Lower lobe of right lung (tissue), 2 donors: ENCODE data around the gene METTL26. TPM values are rescaled to one million over a fixed set of nuclear protein-coding genes. Genes with fewer than 3 reads are reported as not detected.

Experiments used
- ATAC-seq, 2 donors: fragments of 200-7000 bp; cut with Tn5 transposase; one replicate each; pipeline ENCODE4 v1.9.1; 2020 to 2022; ENCODE audit warnings: mild to moderate bottlenecking in 2 of 2, moderate library complexity in 2 of 2
- DNase-seq: peaks from one replicate; pipeline ENCODE4 v3.0.0-alpha.2; 2020
- H3K27ac ChIP-seq: fragments of 200-600 bp; one replicate; pipeline ENCODE4 v1.8.0; 2022
- H3K27me3 ChIP-seq: fragments of 200-600 bp; one replicate; pipeline ENCODE4 v1.8.0; 2022; ENCODE audit warnings: low read depth
- H3K36me3 ChIP-seq: fragments of 200-600 bp; one replicate; pipeline ENCODE4 v1.8.0; 2022; ENCODE audit warnings: mild to moderate bottlenecking
- H3K4me1 ChIP-seq: fragments of 200-600 bp; one replicate; pipeline ENCODE4 v1.8.0; 2022
- H3K4me3 ChIP-seq: fragments of 200-600 bp; one replicate; pipeline ENCODE4 v1.8.0; 2022; ENCODE audit warnings: mild to moderate bottlenecking
- H3K9me3 ChIP-seq: fragments of 200-600 bp; one replicate; pipeline ENCODE4 v1.8.0; 2022
- intact Hi-C: fragments of 100-400 bp; cut with DNase I; formaldehyde crosslinking; loops from one replicate; pipeline ENCODE4 v1.11.0; 2022
- total RNA-seq: library from RNA; stranded (reverse); fragmentation: NEBNext Ultra II Directional; extraction: Animal tissue kit (Norgen Biotek cat#: 25700); gene quantifications from one replicate; pipeline ENCODE4 v1.2.1, GENCODE V29; 2021
- TF ChIP-seq, protein P1 (sequence below): fragments of 200-600 bp; IDR thresholded peaks from one replicate; pipeline ENCODE4 v1.8.0; 2022; ENCODE audit warnings: antibody characterized with exemption, mild to moderate bottlenecking
- donor health status: DM: no; HTN: yes; CAD: no; lungs with severe emphysema.

The METTL26 gene
- total RNA-seq, 1 donor from 2014 or later, result 63.1 TPM

DNA sequence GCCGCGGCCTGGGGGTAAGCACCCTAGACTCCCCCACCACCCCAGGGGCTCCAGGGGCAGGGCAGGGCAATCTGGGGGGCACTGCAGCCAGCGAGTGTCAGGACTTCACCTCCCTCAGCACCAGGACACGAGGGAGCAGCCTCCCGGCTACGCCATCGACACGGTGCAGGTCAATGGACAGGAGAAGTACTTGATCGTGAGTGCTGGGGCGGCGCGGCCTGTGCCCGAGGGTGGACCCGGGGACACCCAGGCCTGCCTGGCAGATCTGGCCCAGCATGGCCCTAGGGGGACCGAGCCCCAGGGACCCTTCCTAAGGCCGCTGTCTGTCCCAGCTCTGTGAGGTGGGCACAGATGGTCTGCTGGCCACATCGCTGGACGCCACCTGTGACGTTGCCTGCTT lies 36.3 kb upstream of the METTL26 start:
- H3K27ac ChIP-seq, result no peak overlapping the region
- TF ChIP-seq, protein P1, sequence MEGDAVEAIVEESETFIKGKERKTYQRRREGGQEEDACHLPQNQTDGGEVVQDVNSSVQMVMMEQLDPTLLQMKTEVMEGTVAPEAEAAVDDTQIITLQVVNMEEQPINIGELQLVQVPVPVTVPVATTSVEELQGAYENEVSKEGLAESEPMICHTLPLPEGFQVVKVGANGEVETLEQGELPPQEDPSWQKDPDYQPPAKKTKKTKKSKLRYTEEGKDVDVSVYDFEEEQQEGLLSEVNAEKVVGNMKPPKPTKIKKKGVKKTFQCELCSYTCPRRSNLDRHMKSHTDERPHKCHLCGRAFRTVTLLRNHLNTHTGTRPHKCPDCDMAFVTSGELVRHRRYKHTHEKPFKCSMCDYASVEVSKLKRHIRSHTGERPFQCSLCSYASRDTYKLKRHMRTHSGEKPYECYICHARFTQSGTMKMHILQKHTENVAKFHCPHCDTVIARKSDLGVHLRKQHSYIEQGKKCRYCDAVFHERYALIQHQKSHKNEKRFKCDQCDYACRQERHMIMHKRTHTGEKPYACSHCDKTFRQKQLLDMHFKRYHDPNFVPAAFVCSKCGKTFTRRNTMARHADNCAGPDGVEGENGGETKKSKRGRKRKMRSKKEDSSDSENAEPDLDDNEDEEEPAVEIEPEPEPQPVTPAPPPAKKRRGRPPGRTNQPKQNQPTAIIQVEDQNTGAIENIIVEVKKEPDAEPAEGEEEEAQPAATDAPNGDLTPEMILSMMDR, result no peak
- H3K9me3 ChIP-seq, result no peaks in the 10 kb centered on the region
- no peak overlapping the region for H3K4me3 ChIP-seq
- DNase-seq (no peak), ATAC-seq (no peak)
- intact Hi-C loops, result no loop called here
- peaks cover 11% of the 10 kb centered on the region for H3K27me3 ChIP-seq
- peaks cover 26% of the 10 kb centered on the region for H3K4me1 ChIP-seq
- peaks cover 49% of the 10 kb centered on the region for H3K36me3 ChIP-seq

- H3K4me1 ChIP-seq, result peaks cover 29% of the 10 kb centered on the region
- H3K36me3 ChIP-seq, result peaks cover 49% of the 10 kb centered on the region
- intact Hi-C loops, result no loop called here
- H3K9me3 ChIP-seq, result no peaks in the 10 kb centered on the region
- H3K27ac ChIP-seq, result no peak overlapping the region
- ATAC-seq, result no peak
- H3K4me3 ChIP-seq, result no peak overlapping the region
- peaks cover 4% of the 10 kb centered on the region for H3K27me3 ChIP-seq
- TF ChIP-seq, protein P1, result no peak
- DNase-seq, result no peak
Measured at GRCh38 chr16:671353-672131, 35.4 kb upstream of the METTL26 start.

GRCh38 chr16:670485-671352 lies 34.6 kb upstream of the METTL26 start:
- ATAC-seq (no peak), DNase-seq (no peak)
- Histone ChIP-seq H3K4me1 (peaks cover 29% of the 10 kb centered on the region), H3K27me3 (no peaks in the 10 kb centered on the region), H3K4me3 (no peak overlapping the region), H3K36me3 (peaks cover 49% of the 10 kb centered on the region), H3K27ac (no peak overlapping the region), H3K9me3 (no peaks in the 10 kb centered on the region)
- intact Hi-C loops, result no loop called here
- TF ChIP-seq, protein P1, result no peak

- TF ChIP-seq, protein P1, result no peak
- no peak for DNase-seq
- Histone ChIP-seq H3K4me3 (no peak overlapping the region), H3K9me3 (no peaks in the 10 kb centered on the region), H3K4me1 (peaks cover 22% of the 10 kb centered on the region), H3K36me3 (peaks cover 49% of the 10 kb centered on the region), H3K27ac (no peak overlapping the region), H3K27me3 (no peaks in the 10 kb centered on the region)
- no peak for ATAC-seq
- intact Hi-C loops, result no loop called here
Measured at GRCh38 chr16:669666-670065, 33.6 kb upstream of the METTL26 start.

DNA sequence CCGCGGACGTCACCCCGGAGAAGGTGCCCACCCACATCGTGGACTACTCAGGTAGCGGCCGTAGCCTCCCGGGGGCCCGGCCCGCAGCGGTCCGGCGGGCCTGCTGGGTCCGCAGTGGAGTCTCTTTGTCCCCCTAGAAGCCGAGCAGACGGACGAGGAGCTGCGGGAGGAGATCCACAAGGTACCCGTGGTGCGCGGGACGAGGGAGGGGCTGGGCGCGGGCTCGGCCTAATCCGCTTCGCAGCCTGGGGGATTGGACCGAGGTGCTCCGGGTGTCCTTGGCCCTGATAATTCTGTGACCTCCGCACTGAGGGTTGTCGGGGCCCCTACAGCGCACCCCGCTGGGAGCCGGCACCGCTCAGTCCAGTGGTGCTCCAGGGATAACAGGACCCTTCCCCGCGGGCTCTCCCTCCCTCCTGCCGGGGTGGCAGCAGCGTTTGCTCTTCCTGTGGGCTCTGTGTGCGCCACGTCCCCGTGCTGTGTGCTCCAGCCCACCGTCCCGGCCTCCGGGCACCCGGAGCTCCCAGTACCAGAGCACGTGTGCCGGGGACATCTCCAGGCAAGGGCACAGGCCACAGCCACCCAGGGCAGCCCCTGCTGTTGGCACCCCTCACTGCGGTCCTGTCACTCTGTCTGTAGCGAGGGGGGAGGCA lies 32.5 kb upstream of the METTL26 start:
- TF ChIP-seq, protein P1, result no peak
- Histone ChIP-seq H3K36me3 (peaks cover 45% of the 10 kb centered on the region), H3K9me3 (no peaks in the 10 kb centered on the region), H3K27ac (peak overlapping the region; percentile 87), H3K4me1 (peaks cover 18% of the 10 kb centered on the region), H3K4me3 (peak overlapping the region; percentile 96), H3K27me3 (no peaks in the 10 kb centered on the region)
- peak; percentile 0 to 11 for ATAC-seq
- DNase-seq, result no peak
- intact Hi-C loops, result no loop called here
